GM06990 (cell line): ENCODE results near the gene HIVEP2.
"Not testable (repeated sequence)": the region's sequence is repeated elsewhere in the genome, so short reads cannot be mapped to it uniquely, and the experiment has no call there.

ENCODE experiments used
- DNase-seq: peaks from one replicate; pipeline ENCODE4 v3.0.0-alpha.2; 2011; ENCODE audit not compliant: insufficient read length; ENCODE audit errors: extremely low read depth
- H3K27me3 ChIP-seq: replicated peaks from 2 replicates; pipeline ENCODE4 v1.6.0; 2011; ENCODE audit warnings: low read length; ENCODE audit not compliant: control insufficient read depth, insufficient read depth
- H3K36me3 ChIP-seq: 2 replicates; pipeline ENCODE4 v1.5.1; 2011; ENCODE audit warnings: low read length; ENCODE audit not compliant: control insufficient read depth, insufficient read depth
- H3K4me3 ChIP-seq: replicated peaks from 2 replicates; pipeline ENCODE4 v1.5.1; 2011; ENCODE audit warnings: low read depth, mild to moderate bottlenecking, control low read depth, low read length
- TF ChIP-seq, protein P1 (sequence below): IDR thresholded peaks from 2 replicates; pipeline ENCODE4 v1.5.1; 2011; ENCODE audit warnings: low read length, control low read depth, mild to moderate bottlenecking, inconsistent platforms; ENCODE audit not compliant: insufficient read depth, poor library complexity, severe bottlenecking

Gene HIVEP2

DNA sequence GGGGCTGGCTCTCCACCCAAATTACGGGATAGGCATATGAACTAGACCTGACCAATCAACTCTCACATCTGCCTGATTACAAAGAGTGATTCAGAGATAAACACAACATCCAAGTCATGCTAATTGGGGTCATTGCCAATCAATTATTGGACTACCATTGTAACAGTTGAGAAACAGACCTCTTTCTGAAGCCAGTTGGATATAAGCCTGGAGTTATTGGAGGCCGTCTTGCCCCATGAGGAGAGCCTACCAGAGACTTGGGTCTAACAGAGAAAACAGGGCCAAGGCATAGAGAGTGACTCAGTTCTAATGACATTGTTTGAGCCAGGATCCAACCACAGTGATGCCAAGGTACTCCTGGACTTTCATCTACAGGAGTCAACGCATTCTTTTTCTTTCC, 39.4 kb upstream of the HIVEP2 start:
- H3K36me3 ChIP-seq = no peaks in the 10 kb centered on the region
- no peak overlapping the region for H3K4me3 ChIP-seq
- DNase-seq = no peak
- TF ChIP-seq, protein P1, sequence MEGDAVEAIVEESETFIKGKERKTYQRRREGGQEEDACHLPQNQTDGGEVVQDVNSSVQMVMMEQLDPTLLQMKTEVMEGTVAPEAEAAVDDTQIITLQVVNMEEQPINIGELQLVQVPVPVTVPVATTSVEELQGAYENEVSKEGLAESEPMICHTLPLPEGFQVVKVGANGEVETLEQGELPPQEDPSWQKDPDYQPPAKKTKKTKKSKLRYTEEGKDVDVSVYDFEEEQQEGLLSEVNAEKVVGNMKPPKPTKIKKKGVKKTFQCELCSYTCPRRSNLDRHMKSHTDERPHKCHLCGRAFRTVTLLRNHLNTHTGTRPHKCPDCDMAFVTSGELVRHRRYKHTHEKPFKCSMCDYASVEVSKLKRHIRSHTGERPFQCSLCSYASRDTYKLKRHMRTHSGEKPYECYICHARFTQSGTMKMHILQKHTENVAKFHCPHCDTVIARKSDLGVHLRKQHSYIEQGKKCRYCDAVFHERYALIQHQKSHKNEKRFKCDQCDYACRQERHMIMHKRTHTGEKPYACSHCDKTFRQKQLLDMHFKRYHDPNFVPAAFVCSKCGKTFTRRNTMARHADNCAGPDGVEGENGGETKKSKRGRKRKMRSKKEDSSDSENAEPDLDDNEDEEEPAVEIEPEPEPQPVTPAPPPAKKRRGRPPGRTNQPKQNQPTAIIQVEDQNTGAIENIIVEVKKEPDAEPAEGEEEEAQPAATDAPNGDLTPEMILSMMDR = no peak
- H3K27me3 ChIP-seq = no peaks in the 10 kb centered on the region

DNA sequence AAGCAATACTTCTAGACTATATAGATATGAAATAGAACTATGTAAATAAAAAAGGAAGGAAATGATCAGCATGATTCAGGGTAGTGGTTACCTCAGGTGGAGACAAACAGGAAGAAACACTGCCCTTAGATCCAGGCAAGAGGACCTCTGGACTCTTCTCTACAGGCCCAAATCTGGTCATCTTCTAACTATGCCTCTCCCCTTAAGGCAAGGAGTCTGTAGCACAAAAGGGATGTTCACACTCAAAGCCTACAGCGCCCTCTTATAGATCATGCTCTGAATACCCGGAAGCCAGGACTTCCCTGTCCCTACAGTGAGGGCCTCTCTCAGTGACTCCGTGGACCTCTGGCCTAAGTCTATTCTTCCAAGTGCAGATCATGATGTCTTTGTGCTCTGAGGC, 30.4 kb upstream of the HIVEP2 start:
- no peak overlapping the region for H3K4me3 ChIP-seq
- DNase-seq = no peak
- H3K27me3 ChIP-seq = no peaks in the 10 kb centered on the region
- no peaks in the 10 kb centered on the region for H3K36me3 ChIP-seq
- TF ChIP-seq, protein P1 = no peak

DNA sequence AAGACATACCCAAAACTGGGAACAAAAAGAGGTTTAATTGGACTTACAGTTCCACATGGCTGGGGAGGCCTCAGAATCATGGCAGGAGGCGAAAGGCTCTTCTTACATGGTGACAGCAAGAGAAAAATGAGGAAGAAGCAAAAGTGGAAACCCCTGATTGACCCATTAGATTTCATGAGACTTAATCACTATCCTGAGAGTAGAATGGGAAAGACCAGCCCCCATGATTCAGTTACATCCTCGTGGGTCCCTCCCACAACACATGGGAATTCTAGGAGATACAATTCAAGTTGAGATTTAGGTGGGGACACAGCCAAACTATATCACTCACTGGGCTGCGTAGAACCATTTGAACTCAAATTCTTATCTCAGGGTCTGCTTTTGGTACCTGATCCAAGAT, 26.0 kb upstream of the HIVEP2 start:
- not testable (repeated sequence) for H3K27me3 ChIP-seq, H3K36me3 ChIP-seq, DNase-seq, H3K4me3 ChIP-seq

DNA sequence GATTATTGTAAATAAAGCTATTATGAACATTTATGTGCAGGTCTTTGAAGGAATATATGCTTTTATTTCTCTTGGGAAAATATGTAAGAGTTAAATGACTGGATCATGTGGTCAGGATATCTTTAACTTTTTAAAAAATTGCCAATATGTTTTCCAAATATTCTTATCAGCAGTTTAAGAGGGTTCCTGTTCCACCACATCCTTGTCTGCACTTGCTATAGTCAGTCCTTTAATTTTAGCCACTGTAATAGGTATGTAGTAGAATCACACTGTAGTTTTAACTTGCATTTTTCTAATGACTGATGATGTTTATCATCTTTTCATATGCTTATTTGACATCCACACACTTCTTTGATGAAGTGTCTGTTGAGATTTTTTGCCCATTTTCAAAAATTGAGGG, 23.6 kb upstream of the HIVEP2 start:
- H3K36me3 ChIP-seq = no peaks in the 10 kb centered on the region
- DNase-seq = no peak
- no peaks in the 10 kb centered on the region for H3K27me3 ChIP-seq
- TF ChIP-seq, protein P1 = no peak
- no peak overlapping the region for H3K4me3 ChIP-seq

DNA sequence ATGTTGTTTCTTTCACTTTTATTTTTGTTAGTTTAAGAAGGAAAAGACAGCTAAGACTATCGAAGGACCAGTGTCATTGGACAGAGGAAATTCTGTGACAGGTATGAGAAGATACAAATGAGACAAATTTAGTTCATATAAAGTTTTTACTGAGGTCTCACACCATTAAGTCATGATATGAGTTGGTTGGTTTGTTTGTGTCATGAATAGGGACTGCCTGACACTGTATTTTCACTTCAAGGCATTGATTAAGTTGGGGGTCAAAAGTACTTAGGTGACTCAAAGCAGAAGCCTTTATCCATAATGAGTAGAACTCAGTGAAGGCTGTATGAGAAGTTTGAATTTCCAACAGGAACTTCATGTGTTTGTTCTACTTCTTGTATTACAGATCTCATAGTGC, 21.3 kb upstream of the HIVEP2 start:
- DNase-seq = no peak
- Histone ChIP-seq H3K27me3 (no peaks in the 10 kb centered on the region), H3K36me3 (no peaks in the 10 kb centered on the region), H3K4me3 (no peak overlapping the region)
- TF ChIP-seq, protein P1 = no peak

DNA sequence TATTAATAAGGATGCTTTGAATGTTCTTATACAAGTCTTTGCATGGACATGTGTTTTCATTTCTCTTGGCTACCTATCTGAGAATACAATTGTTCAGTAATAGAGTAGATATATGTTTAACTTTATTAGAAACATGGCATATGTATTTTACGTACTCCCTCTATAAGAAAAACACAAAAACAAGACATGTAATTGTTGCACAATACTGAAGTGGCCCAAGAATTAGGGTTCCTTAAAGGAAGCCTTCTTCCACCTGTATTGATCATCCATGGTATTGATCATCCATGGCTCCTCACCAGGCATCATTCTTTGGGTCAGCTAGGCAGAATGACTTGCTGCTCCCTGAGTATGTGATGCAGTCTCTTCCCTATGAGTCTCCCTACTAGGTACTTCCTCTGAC, 20.2 kb upstream of the HIVEP2 start:
- TF ChIP-seq, protein P1 = no peak
- no peak for DNase-seq
- no peaks in the 10 kb centered on the region for H3K27me3 ChIP-seq
- no peak overlapping the region for H3K4me3 ChIP-seq
- H3K36me3 ChIP-seq = no peaks in the 10 kb centered on the region
